OCI-LY7 (cell line): ENCODE measurements around the gene ZDHHC1.

Experiments used
- CTCF ChIP-seq: fragments of 200-600 bp; sonication (generic); conservative IDR thresholded peaks from 2 replicates; pipeline ENCODE4 v1.5.1; 2014; ENCODE audit warnings: mild to moderate bottlenecking, antibody characterized with exemption, low read length, moderate library complexity, mixed read lengths
- EZH2phosphoT487 ChIP-seq: fragments of 200-600 bp; sonication (generic); IDR thresholded peaks from 2 replicates; pipeline ENCODE4 v1.6.1; 2018; ENCODE audit warnings: low read depth, borderline replicate concordance, mild to moderate bottlenecking, mixed run types, antibody characterized with exemption, low read length, moderate library complexity, mixed read lengths

- TF ChIP-seq CTCF (no peak), EZH2phosphoT487 (no peak)
These were observed 34.9 kb upstream of the ZDHHC1 start for GRCh38 chr16:67451061-67451703.
